Inflammatory macrophage (primary cell): ENCODE measurements around the gene NTNG2.
A peak's percentile ranks its signal among the peaks of the same experiment; 100 is the strongest.
"Not testable (repeated sequence)": the region's sequence is repeated elsewhere in the genome, so short reads cannot be mapped to it uniquely, and the experiment has no call there.

Experiments used
- DNase-seq, 2 donors: peaks; one replicate each; pipeline ENCODE4 v3.0.0-alpha.2; 2020 to 2022

NTNG2 gene

DNA sequence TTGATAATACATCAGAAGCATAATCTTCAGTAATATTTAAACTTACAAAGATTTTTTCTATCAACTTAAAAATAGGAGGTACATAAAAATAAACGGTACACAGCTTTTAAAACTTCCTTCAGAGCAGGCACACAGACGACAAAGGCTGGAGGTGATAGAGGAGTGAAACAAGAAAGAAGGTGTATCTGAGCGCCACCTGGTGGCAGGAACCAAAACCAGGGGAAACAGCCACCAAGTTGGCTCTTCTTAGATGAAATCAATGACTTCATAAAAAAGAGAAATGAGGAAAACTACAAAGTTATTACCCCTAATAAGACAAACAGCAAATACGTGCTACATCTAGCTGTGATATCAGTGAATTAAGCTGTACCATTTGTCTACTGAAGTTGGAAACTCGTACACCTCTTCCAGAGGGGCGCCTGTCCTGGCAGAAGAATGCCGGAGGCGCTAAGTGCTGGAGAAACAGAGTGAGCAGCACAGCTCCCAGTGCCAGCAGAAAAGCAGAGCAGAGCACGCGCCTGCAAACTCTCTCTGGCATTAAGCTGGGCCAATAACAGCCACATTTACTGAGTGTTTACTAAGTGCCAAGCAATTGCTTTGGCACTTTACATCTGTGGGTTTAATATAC is 107.0 kb downstream of the NTNG2 start:
- peak; percentile 62 to 66 for DNase-seq

DNA sequence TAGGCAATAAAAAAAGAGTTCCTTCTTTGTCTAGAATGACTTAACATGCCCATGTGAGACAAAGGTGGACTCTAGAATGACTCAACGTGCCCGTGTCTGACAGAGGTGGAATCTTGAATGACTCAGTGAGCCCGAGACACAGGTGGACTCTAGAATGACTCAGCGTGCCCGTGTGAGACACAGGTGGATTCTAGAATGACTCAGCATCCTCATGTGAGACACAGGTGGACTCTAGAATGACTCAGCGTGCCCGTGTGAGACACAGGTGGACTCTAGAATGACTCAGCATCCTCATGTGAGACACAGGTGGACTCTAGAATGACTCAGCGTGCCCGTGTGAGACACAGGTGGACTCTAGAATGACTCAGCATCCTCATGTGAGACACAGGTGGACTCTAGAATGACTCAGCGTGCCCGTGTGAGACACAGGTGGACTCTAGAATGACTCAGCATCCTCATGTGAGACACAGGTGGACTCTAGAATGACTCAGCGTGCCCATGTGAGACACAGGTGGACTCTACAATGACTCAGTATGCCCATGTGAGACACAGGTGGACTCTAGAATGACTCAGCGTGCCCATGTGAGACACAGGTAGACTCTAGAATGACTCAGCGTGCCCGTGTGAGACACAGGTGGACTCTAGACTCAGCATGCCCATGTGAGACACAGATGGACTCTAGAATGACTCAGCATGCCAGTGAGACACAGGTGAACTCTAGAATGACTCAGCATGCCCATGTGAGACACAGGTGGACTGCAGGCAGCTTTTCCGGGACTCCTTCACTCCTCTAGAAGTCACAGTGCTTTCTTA is 108.1 kb downstream of the NTNG2 start:
- DNase-seq = not testable (repeated sequence)

DNA sequence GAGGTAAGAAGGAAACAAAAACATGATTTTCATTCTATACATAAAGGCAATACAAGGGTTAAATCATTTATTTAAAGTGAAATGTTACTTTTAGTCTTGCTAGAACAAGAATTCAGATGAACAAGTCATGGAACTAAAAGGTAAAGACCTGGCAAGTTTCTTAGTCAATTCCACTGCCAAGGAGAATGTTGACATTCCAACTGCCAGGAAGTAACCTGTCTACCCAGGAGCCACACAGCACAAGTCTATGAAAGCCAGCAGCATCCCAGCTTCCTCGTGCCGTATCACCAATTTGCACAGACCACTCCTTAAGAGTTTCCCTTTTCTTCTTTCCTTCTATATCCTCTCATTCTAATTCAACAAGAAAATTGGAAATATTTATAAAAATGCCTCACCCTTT is 113.0 kb downstream of the NTNG2 start:
- DNase-seq = no peak

DNA sequence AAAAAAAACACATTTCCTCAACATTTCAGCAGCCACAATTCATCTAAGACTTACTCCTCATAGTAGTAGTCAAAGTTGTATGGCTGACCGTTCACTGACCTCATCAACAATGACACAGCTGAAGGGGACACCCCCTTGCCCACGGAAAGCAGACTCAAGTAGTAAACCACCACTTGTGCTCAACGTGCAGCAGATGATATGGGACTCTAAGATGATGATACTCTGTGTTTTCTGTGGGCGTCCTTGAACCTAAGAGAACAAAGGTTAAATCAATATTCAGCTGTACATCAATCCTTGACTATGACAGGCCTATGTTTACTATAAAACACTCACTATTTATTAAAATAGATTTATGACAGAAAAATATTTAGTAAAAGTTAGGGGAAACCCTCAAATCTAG is 121.3 kb downstream of the NTNG2 start:
- no peak for DNase-seq

DNA sequence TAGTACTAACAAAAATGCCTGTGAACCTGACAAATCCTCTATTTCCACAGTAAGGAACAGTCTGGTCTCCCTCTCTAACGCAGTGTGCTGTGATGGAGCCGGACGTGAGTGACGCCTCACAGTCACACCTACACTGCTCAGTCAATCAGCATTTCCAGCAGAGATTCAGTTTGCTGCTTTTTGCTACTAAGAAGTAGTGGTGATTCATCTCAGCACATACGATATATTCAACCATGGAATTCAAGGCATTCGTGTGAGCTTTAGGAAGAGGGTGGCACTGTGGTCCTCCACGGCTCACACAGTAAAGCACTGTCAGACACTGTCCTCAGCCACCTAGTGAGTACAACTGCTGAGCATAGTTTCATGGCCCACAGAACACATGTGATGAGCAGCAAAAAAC is 122.0 kb downstream of the NTNG2 start:
- DNase-seq = no peak

DNA sequence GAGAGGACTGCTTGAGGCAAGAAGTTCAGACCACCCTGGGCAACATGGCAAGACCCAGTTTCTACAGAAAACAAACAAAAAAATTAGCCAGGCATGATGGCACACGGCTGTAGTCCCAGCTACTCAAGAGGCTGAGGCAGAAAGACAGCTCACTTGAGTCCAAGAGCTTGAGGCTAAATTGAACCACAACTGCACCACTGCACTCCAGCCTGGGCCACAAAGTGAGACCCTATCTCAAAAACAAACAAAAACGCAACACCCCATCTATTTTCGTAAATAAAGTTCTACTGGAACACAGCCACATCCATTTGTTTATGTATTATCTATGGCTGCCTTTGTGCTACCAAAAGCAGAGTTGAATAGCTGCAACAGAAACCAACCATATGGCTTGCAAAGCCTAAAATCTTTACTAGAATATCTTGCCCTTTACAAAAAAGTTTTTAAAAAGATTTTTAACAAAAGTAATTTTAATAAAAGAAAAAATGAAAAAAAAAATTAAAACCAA is 125.5 kb downstream of the NTNG2 start:
- DNase-seq = no peak

DNA sequence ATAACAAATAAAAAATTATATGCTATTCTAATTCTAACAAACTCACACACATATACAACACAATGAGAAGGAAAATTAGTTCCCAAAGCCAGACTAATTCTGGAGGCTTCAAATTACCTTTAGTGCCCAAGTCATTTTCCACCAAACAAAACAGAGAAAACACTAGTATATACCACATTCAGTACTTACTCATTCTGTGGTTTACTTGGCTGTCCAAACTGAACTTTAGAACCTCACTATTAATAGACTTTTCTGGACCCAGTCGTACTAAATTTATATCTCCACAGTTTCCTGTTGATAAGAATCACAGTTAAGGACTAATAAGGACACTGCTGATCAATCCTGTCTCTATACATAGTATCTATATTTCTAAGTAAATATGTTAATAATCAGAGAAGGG is 126.5 kb downstream of the NTNG2 start:
- no peak for DNase-seq

DNA sequence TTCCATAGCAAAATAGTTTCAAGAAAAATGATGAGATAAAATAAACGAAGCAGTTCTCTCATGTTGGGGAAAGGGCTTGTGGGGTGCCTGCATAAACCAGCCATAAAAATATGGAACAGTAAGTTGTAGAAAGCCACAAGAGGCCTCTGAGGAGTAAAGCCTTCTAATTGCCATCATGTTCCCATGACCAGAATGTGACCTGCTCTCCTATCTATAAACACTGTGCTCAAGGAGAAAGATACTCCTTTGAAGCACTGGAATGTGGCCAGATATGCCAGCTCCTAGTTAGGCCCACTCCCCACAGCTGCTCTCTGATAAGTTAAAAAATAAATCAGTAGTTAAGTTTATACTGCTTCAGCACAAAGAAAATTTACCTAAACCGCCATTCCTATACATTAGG is 127.1 kb downstream of the NTNG2 start:
- DNase-seq = no peak

DNA sequence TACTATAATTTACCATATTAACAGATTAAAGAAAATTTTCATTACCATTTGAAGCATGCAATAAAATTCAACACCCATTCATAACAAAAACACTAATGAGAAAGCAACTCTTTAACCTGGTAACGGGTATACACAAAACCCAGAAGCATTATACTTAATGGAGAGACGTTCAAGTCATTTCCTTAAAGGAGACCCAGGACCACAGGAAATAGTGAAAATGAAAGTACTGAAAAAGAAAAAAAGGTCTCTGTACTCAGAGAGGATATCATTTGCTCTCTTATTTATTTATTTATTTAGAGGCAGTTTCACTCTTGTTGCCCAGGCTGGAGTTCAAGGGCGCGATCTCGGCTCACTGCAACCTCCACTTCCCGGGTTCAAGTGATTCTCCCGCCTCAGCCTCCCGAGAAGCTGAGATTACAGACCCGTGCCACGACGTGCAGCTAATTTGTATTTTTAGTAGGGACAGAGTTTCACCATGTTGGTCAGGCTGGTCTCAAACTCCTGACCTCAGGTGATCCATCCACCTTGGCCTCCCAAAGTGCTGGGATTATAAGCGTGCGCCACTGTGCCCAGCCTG is 131.4 kb downstream of the NTNG2 start:
- DNase-seq = no peak
